DOHH2 (cell line): ENCODE data around the gene PUS7.
"Not testable (repeated sequence)": the region's sequence is repeated elsewhere in the genome, so short reads cannot be mapped to it uniquely, and the experiment has no call there.

Source experiments
- H3F3A ChIP-seq: fragments of 200-600 bp; sonication (generic), shearing (Covaris generic); 2 replicates; pipeline ENCODE4 v1.6.0; 2016; ENCODE audit warnings: antibody characterized with exemption, mild to moderate bottlenecking; ENCODE audit not compliant: control insufficient read depth, insufficient read depth
- H3K27ac ChIP-seq: fragments of 200-600 bp; sonication (generic); 2 replicates; pipeline ENCODE4 v1.5.1; 2014; ENCODE audit warnings: low read depth, mild to moderate bottlenecking, low read length, moderate library complexity
- H3K27me3 ChIP-seq: fragments of 200-600 bp; sonication (generic); 2 replicates; pipeline ENCODE4 v1.6.1; 2014; ENCODE audit warnings: mild to moderate bottlenecking, low read length, mixed read lengths; ENCODE audit not compliant: control insufficient read depth
- H3K36me3 ChIP-seq: fragments of 200-600 bp; sonication (generic); 2 replicates; pipeline ENCODE4 v1.6.1; 2014; ENCODE audit warnings: mild to moderate bottlenecking, low read length, moderate library complexity, mixed read lengths; ENCODE audit not compliant: control insufficient read depth
- H3K4me1 ChIP-seq: fragments of 200-600 bp; sonication (generic); 2 replicates; pipeline ENCODE4 v1.6.1; 2014; ENCODE audit warnings: mild to moderate bottlenecking, low read length, mixed read lengths; ENCODE audit not compliant: control insufficient read depth
- H3K4me2 ChIP-seq: fragments of 200-600 bp; sonication (generic); 2 replicates; pipeline ENCODE4 v1.6.0; 2014; ENCODE audit warnings: mild to moderate bottlenecking, low read length, moderate library complexity
- H3K4me3 ChIP-seq: fragments of 200-600 bp; sonication (generic); 2 replicates; pipeline ENCODE4 v1.5.1; 2014; ENCODE audit warnings: mild to moderate bottlenecking, low read length, mixed read lengths
- H3K79me2 ChIP-seq: fragments of 200-600 bp; sonication (generic); 2 replicates; pipeline ENCODE4 v1.6.1; 2014; ENCODE audit warnings: mild to moderate bottlenecking, low read length, mixed read lengths; ENCODE audit not compliant: control insufficient read depth
- H3K9me2 ChIP-seq: fragments of 200-600 bp; sonication (generic); replicated peaks from 2 replicates; pipeline ENCODE4 v1.6.1; 2014; ENCODE audit warnings: mild to moderate bottlenecking, low read length, mixed read lengths; ENCODE audit not compliant: control insufficient read depth
- H3K9me3 ChIP-seq: fragments of 200-600 bp; sonication (generic); 2 replicates; pipeline ENCODE4 v1.6.1; 2014; ENCODE audit warnings: antibody characterized with exemption, low read length, mixed read lengths; ENCODE audit not compliant: control insufficient read depth, insufficient read depth
- H4K20me1 ChIP-seq: fragments of 200-600 bp; sonication (generic); 2 replicates; pipeline ENCODE4 v1.6.0; 2014; ENCODE audit warnings: low read depth, mild to moderate bottlenecking, antibody characterized with exemption, low read length, moderate library complexity; ENCODE audit not compliant: control insufficient read depth, insufficient read depth
- CTCF ChIP-seq: fragments of 200-600 bp; sonication (generic); IDR thresholded peaks from one replicate; pipeline ENCODE4 v1.5.1; 2014; ENCODE audit warnings: antibody characterized with exemption, mild to moderate bottlenecking, low read depth, low read length; ENCODE audit not compliant: poor library complexity, severe bottlenecking
- EZH2phosphoT487 ChIP-seq: fragments of 200-600 bp; sonication (generic); IDR thresholded peaks from 2 replicates; pipeline ENCODE4 v1.6.1; 2017; ENCODE audit warnings: borderline replicate concordance, mild to moderate bottlenecking, antibody characterized with exemption, low read length, moderate library complexity, mixed read lengths

The PUS7 gene

DNA sequence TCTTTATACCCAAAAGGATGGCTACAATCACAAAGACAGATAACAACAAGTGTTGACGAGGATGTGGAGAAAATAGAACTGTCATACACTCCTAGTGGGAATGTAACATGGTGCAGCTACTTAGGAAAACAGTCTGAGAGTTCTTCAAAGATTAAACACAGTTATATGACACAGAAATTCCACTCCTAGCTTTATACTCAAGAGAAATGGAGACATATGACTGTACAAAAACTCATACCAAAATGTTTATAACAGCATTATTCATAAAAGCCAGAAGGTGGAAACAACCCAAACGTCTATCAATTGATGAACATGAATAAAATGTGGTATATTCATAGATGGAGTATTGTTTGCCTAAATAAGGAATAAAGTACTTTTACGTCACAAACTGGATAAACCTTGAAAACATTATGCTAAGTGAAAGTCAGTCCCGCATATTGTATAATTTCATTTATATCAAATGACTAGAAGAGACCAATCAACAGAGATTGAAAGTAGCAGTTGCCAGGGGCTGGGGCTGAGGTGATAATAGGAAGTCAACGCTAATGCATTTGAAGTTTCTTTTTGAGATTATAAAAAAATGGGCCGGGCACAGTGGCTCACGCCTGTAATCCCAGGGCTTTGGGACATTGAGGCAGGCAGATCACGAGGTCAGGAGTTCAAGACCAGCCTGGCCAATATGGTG lies 71.8 kb downstream of the PUS7 start:
- no peaks in the 10 kb centered on the region for H3K27me3 ChIP-seq
- no peak for TF ChIP-seq EZH2phosphoT487
- TF ChIP-seq CTCF = no peak

DNA sequence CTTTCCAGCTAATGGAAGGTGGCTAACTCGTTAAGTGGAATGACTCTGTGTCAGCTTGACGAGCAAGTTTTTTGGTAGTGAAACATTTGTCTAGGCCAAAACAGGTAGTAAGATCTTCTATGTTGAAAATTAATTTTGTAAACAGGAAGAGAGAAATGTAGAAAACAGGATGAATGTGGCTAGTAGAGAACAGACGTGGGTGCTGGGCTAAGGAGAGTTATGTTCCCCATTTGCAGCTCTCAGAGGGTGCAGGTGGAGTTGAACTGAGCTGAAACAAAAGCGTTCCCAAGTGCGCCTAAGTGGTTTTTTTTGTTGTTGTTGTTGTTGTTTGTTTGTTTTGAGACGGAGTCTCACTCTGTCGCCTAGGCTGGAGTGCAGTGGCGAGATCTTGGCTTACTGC lies 73.9 kb downstream of the PUS7 start:
- Histone ChIP-seq H3K9me3 (no peaks in the 10 kb centered on the region), H3K4me1 (peaks cover 53% of the 10 kb centered on the region), H3K27ac (peak overlapping the region; percentile 39), H3K9me2 (no peaks in the 10 kb centered on the region), H3K36me3 (no peaks in the 10 kb centered on the region), H3F3A (peaks cover 9% of the 10 kb centered on the region), H3K4me2 (peak overlapping the region; percentile 40), H3K79me2 (no peaks in the 10 kb centered on the region), H3K27me3 (no peaks in the 10 kb centered on the region), H4K20me1 (no peaks in the 10 kb centered on the region), H3K4me3 (peak overlapping the region; percentile 31; the same call in 1 of the 2 replicates)
- TF ChIP-seq CTCF = no peak
- no peak for TF ChIP-seq EZH2phosphoT487

More for the DNA sequence above, 71.8 kb downstream of the PUS7 start:
- Histone ChIP-seq H3K27ac (no peak overlapping the region), H3F3A (peaks cover 14% of the 10 kb centered on the region), H3K36me3 (no peaks in the 10 kb centered on the region), H3K9me2 (no peaks in the 10 kb centered on the region), H3K4me1 (peaks cover 46% of the 10 kb centered on the region), H3K79me2 (no peaks in the 10 kb centered on the region), H3K4me2 (no peak overlapping the region), H3K9me3 (no peaks in the 10 kb centered on the region), H4K20me1 (no peaks in the 10 kb centered on the region), H3K4me3 (no peak overlapping the region)

DNA sequence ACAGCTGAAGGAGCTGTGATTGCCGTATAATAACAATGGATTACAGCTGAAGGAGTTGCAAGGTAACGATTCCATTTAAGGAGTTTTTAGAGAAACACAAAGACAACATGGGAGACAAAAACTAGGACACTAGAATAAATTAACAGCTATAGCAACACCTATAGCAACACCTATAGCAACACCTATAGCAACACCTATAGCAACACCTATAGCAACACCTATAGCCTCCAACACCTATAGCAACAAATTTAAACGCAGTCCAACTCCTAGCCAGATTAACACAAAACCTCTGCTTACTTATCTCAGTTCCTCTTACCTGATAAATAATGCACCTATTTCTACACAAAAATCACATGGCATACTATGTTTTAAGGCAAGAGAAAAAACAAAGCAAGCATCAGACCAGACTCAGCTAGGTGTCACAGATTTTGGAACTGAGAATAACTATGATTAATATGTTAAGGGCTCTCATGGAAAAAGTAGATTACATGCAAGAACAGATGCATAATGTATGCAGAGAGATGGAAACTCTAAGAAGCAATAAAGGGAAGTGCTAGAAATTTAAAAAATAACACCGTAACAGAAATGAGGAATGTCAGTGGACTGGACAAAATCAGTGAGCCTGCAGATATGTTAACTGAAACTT lies 77.6 kb downstream of the PUS7 start:
- H3K36me3 ChIP-seq = no peaks in the 10 kb centered on the region
- no peaks in the 10 kb centered on the region for H3K9me2 ChIP-seq
- H3K27ac ChIP-seq = no peak overlapping the region
- H3K4me1 ChIP-seq = peaks cover 37% of the 10 kb centered on the region
- H3F3A ChIP-seq = peaks cover 9% of the 10 kb centered on the region
- H4K20me1 ChIP-seq = no peaks in the 10 kb centered on the region
- TF ChIP-seq CTCF (no peak), EZH2phosphoT487 (no peak)
- H3K4me2 ChIP-seq = no peak overlapping the region
- H3K9me3 ChIP-seq = no peaks in the 10 kb centered on the region
- H3K27me3 ChIP-seq = no peaks in the 10 kb centered on the region
- no peaks in the 10 kb centered on the region for H3K79me2 ChIP-seq
- no peak overlapping the region for H3K4me3 ChIP-seq

DNA sequence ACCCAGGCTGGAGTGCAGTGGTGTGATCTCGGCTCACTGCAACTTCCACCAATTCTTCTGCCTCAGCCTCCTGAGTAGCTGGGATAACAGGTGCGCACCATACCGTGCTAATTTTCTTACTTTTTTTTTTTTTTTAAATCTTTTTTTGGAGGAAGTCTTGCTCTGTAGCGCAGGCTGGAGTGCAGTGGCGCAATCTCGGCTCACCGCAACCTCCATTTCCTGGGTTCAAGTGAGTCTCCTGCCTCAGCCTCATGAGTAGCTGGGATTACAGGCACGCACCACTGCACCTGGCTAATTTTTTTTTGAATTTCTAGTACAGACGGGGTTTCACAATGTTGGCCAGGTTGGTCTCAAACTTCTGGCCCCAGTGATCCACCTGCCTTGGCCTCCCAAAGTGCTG lies 79.9 kb downstream of the PUS7 start:
- not testable (repeated sequence) for H3K9me3 ChIP-seq, H3K9me2 ChIP-seq, H3K36me3 ChIP-seq, H3K27me3 ChIP-seq, H3K4me3 ChIP-seq, H3K27ac ChIP-seq, H3F3A ChIP-seq, H3K4me2 ChIP-seq, H3K79me2 ChIP-seq, H4K20me1 ChIP-seq
- peaks cover 17% of the 10 kb centered on the region for H3K4me1 ChIP-seq
